Mesenteric fat pad (tissue), 1 donor: ENCODE data around the gene TACC3. TPM values are rescaled to one million over a fixed set of nuclear protein-coding genes. Genes with fewer than 3 reads are reported as not detected.

Experiments used
- DNase-seq: peaks from one replicate; pipeline ENCODE4 v3.0.0-alpha.2; 2020; ENCODE audit warnings: low spot score
- total RNA-seq: library from RNA; stranded (reverse); fragmentation: NEBNext Ultra II Directional; extraction: Animal tissue kit (Norgen Biotek cat#: 25700); gene quantifications from one replicate; pipeline ENCODE4 v1.2.1, GENCODE V29; 2021
- donor health status: DM: yes; HTN: yes; CAD: no.

The TACC3 gene
- total RNA-seq, 1 donor from 2014 or later: 10.2 TPM

- no peak for DNase-seq
Observed at GRCh38 chr4:1721666-1722550, 587 bp downstream of the TACC3 start.

DNA sequence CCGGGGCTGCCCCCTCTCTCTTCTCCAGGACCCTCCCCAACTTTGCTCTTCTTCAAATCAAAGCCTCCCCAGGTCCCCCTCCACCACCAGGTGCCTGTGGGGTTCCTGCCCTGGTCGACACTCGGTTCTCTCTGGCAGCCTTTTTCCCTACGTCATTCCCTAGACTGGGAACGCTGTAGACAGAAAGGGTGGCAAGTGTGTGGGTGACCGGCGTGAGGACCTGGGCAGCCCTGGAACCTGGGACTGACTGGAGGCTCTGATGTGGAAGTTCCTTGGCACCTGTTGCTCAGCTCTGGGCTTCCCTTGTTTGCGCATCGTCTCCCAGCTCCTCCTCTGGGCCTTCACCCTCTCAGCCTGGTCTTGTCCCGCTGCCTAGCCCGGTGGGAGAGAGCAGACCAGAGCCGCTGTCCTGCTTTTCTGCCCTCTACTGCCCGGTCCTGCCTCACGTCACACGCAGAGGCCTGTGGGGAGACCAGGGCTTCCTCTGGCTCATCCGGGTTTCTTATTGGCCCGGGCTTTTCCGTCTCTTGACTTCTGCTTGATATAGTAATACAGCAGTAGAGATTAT is 1.3 kb downstream of the TACC3 start:
- DNase-seq: no peak

DNA sequence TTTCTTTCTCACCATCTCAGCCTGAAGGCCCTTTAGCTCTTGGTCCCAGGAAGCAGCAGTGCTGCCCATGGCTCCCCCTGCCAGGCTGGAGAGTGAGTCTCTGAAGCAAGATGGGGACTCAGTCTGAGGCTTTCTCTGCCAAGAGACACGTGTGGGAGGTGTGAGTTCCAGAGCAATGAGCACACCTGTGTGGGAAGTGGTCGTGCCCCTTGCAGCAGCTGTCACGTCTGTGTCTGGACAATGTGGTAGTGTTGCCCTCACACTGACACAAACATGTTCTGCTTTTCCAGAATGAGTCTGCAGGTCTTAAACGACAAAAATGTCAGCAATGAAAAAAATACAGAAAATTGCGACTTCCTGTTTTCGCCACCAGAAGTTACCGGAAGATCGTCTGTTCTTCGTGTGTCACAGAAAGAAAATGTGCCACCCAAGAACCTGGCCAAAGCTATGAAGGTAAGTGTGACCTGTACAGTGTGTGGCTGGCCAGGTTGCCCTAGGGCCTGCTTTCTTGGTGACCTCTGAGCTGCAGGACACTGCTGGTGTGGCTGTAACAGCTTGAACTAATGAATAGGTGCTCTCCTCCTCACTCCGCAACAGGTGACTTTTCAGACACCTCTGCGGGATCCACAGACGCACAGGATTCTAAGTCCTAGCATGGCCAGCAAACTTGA is 1.9 kb downstream of the TACC3 start:
- DNase-seq: no peak

DNA sequence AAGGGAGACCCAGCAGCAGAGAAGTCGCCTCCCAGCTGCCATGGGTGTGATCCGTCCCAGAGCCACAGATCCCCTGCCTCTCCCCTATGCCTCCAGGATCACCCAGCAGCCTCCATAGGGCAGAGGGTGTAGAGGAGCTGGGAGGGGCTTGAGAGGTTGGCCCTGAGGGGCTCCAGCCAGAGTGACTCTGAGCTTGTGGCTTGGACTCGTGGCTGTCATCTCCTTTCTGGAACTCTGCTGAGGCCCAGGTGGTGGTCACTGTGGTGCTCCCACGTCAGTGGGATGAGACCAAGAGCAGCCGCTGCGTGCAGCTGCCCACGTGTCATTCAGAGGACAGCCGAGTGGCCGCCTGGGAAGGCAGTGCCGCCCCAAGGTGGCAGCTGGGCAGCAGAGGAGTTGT is 4.2 kb downstream of the TACC3 start:
- no peak for DNase-seq

DNA sequence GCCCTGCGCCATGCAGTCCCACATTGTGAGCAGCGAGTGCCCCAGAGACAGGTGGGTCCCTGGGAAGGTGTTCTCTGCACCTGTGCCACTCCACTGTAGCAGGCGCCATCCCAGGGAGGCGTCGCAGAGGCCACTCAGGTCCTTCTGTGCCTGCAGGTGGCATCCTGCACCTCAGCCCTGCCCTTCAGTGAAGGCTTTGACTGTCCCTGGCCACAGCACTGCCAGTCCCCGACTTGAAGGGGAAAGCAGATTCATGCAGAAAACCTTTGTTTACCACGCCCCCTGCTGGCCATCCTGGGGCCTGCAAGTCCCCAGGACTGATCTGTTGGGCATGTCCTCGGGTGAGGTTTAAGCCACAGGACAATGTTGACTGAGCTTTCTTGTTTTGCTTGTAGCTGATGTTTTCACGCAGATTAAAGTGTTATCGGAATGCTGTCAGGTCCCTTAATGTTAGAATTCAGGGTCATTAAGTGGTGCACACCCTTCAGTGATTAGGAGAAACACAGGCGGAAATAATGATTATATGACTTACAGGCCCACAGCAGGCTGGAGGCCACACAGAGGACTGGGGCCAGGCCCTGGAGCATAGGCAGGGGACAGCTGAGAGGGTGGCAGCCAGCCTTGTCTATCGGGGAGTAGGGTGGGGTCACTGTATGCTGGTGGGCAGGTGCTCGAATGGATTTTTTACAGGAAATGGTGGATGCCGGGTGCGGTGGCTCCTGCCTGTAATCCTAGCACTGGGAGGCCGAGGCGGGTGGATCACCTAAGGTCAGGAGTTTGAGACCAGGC is 5.0 kb downstream of the TACC3 start:
- no peak for DNase-seq

GRCh38 chr4:1727117-1728031 is 6.1 kb downstream of the TACC3 start:
- DNase-seq: no peak

- no peak for DNase-seq
Observed at GRCh38 chr4:1728061-1728980, 7.0 kb downstream of the TACC3 start.

DNA sequence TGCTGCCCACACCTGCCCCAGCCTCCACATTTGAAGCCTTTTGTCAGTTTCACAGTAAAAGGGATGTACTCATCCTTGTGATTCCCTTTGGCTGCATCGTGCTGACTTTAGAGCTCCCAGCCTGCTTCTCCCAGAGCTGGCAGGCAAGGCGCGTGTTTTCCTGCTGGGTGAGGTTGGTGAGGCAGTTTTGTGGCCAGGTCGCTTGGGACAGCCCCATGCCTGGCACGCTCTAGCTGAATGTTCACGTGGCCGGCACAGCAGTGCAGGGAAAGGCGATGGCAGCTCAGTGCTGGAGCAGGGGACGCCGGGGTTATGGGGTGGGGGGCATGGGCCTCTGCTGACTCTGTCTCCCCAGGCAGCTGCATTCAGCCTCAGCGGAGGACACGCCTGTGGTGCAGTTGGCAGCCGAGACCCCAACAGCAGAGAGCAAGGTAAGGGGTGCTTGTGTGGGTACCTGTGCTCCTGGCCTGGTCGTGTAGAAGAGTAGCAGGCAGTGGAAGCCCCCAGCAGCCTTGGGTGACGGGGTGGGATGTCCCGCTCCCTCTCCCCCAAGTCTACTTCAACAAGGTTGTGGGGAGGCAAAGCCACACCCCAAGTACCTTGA is 9.3 kb downstream of the TACC3 start:
- no peak for DNase-seq

GRCh38 chr4:1731180-1731579 is 9.9 kb downstream of the TACC3 start:
- no peak for DNase-seq

DNA sequence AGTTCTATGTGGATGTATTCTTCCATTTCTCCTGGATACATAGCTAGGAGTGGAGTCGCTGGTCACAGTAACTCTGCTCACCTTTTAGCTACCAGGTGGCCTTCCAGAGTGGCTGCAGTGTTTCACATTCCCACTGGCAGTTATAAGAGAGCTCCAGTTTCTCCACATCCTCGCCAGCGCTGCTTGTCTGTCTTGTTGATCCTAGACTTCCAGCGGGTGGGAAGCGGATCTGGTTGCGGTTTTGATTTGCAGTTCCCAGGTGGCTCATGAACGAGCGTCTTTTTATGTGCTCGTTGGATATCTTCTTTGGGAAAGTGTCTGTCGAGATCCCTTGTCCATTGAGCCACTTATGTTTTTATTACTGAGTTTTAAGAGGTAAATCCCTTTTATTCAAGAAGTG is 11.6 kb downstream of the TACC3 start:
- no peak for DNase-seq

GRCh38 chr4:1735215-1735614 is 13.9 kb downstream of the TACC3 start:
- no peak for DNase-seq

DNA sequence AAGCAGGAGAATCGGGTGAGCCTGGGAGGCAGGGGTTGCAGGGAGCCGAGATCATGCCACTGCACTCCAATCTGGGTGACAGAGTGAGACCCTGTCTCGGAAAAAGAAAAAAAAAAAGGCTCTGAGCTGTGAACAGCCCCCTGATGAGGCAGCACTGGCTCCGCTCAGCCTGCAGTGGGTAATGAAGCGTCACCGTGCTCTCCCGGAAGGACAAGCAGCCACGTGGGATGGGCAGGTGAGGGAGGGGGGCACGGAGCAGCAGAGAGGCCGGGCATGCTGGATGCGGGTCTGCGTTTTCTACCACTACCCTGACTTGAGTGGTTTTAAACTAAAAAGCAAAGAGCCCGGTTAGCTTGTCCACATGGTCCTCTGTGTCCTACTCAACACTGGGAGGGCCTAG is 15.5 kb downstream of the TACC3 start:
- no peak for DNase-seq

DNA sequence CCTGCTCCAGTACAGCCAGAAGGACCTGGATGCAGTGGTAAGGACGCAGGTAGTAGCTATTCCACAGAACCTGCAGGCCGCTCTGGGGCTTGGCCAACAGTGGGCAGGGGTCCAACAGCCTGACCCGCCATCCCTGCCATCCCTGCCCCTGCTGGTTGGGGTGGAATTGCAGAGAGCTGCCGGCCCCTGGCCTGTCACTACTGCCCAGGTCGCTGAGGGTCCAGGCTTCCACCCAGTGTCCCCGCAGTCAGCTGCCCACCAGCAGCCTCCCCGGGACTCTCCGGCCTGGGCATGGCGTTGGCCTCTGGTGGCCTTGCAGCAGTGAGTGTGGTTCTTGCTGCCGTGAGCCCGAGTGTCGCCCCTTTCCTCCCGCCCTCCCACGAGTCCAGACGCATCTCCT is 16.3 kb downstream of the TACC3 start:
- no peak for DNase-seq

- no peak for DNase-seq
Observed at GRCh38 chr4:1738410-1738809, 17.1 kb downstream of the TACC3 start.

DNA sequence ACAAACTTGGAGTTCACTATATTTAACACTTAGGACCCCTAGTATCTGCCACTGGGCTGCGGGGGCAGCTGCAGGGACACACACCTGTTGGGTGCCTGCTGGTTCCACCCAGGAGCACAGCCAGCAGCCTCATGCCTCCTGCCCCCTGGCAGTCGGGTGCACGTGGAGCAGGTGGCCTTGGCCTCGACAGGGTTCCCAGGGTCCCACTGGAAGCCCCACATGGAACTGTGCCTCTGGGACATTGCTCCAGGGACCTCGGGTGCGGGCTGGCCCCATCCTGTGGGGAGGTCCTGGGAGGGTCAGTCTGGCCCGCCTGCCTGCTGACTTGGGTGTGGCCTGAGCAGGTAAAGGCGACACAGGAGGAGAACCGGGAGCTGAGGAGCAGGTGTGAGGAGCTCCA is 18.0 kb downstream of the TACC3 start:
- DNase-seq: no peak

DNA sequence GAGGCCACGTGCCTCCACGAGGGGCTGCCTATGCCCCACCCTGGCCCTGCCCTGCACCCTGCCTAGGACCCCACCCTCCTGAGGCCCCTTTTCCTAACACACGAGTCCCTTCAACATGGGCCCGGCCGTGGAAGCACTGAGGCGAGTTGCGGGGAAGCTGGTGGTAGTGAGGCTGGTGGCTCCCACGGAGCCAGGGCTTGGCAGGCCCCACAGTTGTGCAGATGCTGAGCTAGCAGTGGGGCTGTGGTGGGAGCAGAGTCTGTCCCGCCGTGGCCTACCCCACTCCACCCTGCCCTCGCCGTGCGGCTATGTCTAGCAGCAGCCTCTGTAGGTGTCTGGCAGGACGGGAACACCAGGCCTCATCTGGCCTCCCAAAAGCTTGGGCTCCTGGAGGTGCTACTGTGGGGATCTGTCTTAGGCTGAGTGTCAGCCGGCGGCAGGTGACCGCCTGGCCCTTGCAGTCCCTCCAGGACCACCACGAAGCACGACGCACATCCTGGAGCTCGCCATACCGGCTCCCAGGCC is 18.8 kb downstream of the TACC3 start:
- DNase-seq: no peak

- DNase-seq: no peak
Observed at GRCh38 chr4:1741208-1741607, 19.9 kb downstream of the TACC3 start.

DNA sequence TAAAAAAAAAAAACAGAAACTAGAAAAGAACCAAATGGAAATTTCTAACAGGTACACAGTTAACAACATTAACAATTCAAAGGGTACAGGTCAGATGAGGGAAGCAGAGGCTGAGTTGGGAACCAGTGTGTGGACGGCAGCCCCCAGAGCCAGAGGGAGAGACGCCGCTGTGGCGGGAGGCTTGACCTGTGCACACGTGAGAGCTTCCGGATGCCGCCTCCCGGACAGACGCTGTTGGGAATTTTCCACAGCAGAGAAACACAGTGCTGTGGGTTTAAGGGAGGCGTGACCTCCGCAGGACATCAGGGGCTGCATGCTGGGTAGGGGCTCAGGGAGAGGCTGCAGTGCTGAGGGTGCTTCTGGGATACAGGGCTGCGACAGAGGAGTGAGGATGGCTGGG is 22.2 kb downstream of the TACC3 start:
- DNase-seq: no peak

DNA sequence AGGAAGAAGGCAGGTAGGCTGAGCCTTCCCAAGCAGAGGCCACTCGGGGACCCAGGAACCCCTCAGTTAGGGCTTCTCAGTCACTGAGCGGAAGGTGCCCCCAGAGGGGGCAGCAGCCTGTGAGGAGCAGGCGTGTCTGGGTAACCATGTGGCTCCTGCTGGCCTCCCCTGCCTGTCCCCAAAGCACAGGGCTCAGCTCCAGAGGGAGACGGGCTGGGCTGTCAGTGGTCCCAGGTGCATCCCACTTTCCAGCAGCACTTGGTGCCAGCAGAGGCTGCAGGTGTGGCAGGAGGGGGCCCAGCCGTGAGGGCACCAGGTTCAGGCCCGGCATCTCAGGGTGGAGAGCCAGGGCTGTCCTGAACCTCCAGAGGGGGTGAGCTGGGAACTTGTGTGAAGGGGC is 22.7 kb downstream of the TACC3 start:
- no peak for DNase-seq
